GM12878 (cell line): Measurements from ENCODE around the gene FFAR2. TPM values are rescaled to one million over a fixed set of nuclear protein-coding genes. Genes with fewer than 3 reads are reported as not detected.

Experiments used
- ATF7 ChIP-seq: fragments of 450-650 bp; IDR thresholded peaks from 2 replicates; pipeline ENCODE4 v1.6.1; 2016; ENCODE audit warnings: low read depth, mild to moderate bottlenecking
- BHLHE40 ChIP-seq, 2 experiments: fragments of 450-650 bp in 1 of 2; IDR thresholded peaks; 2 replicates each; pipeline ENCODE4 v1.6.1; 2011 to 2017; ENCODE audit warnings: low read depth in 2 of 2, borderline replicate concordance in 1 of 2, improper control_type of control experiment in 1 of 2, low read length in 1 of 2, mild to moderate bottlenecking in 1 of 2
- CBFB ChIP-seq: IDR thresholded peaks from 2 replicates; pipeline ENCODE4 v1.6.1; 2016; ENCODE audit warnings: antibody characterized with exemption, low read depth
- EED ChIP-seq: sonication (generic); IDR thresholded peaks from 2 replicates; pipeline ENCODE4 v1.6.1; 2016; ENCODE audit warnings: antibody characterized with exemption, low read depth
- EP300 ChIP-seq, 2 experiments: fragments of 150-350 bp in 1 of 2; IDR thresholded peaks; 2 replicates each; pipeline ENCODE4 v1.6.1; 2011 to 2012; ENCODE audit warnings: low read depth in 2 of 2, low read length in 2 of 2, borderline replicate concordance in 1 of 2, improper control_type of control experiment in 1 of 2, inconsistent platforms in 1 of 2; ENCODE audit not compliant: control insufficient read depth in 1 of 2
- GATAD2B ChIP-seq: fragments of 450-650 bp; conservative IDR thresholded peaks from 2 replicates; pipeline ENCODE4 v1.6.1; 2017; ENCODE audit warnings: low read depth, mild to moderate bottlenecking, moderate library complexity
- IRF4 ChIP-seq: IDR thresholded peaks from 2 replicates; pipeline ENCODE4 v1.6.1; 2011; ENCODE audit warnings: low read depth, low read length
- LARP7 ChIP-seq: fragments of 450-650 bp; IDR thresholded peaks from 2 replicates; pipeline ENCODE4 v1.6.1; 2017; ENCODE audit warnings: mild to moderate bottlenecking
- MTA2 ChIP-seq: fragments of 450-650 bp; IDR thresholded peaks from 2 replicates; pipeline ENCODE4 v1.6.1; 2016; ENCODE audit warnings: low read depth, mild to moderate bottlenecking, moderate library complexity
- PAX8 ChIP-seq: fragments of 450-650 bp; IDR thresholded peaks from 2 replicates; pipeline ENCODE4 v1.6.1; 2017; ENCODE audit warnings: mild to moderate bottlenecking, moderate library complexity
- RUNX3 ChIP-seq: IDR thresholded peaks from 2 replicates; pipeline ENCODE4 v1.6.1; 2012; ENCODE audit warnings: low read length, inconsistent platforms
- SMAD1 ChIP-seq: fragments of 450-650 bp; IDR thresholded peaks from 2 replicates; pipeline ENCODE4 v1.6.1; 2018; ENCODE audit warnings: mild to moderate bottlenecking, low read depth; ENCODE audit not compliant: partially characterized antibody
- SUPT20H ChIP-seq: IDR thresholded peaks from 2 replicates; pipeline ENCODE4 v1.6.1; 2011; ENCODE audit warnings: low read depth, mild to moderate bottlenecking, low read length, moderate library complexity, borderline replicate concordance; ENCODE audit not compliant: control insufficient read depth
- polyA plus RNA-seq, 11 experiments: library from polyadenylated mRNA; depleted of rRNA in 4 of 11; unstranded in 6 of 11; stranded (reverse) in 5 of 11; fragments of >200 nt; fragmentation: Nextera tagmentation in 4 of 11; fragmentation: Illumina TruSeq in 1 of 11; extraction: Ambion mirVana in 4 of 11; extraction: Trizol in 1 of 11; gene quantifications; 1 replicate in 1 of 11; 2 replicates in 10 of 11; pipeline versions ENCODE4 v1.2.1 to v1.2.3, GENCODE V29; 2011 to 2016; ENCODE audit warnings: inconsistent platforms in 2 of 11, missing spikeins in 2 of 11, low read depth in 1 of 11
- total RNA-seq, 4 experiments: library from RNA; depleted of rRNA in 3 of 4; stranded (reverse); fragments of >200 nt in 3 of 4; fragmentation: Illumina TruSeq in 1 of 4; extraction: Trizol in 1 of 4; gene quantifications; 2 replicates each; pipeline versions ENCODE4 v1.2.1 to v1.2.3, GENCODE V29; 2013 to 2021
- TF ChIP-seq, protein P1 (sequence below): fragments of 450-650 bp; IDR thresholded peaks from 2 replicates; pipeline ENCODE4 v1.6.1; 2017; ENCODE audit warnings: mild to moderate bottlenecking
- TF ChIP-seq, protein P2 (sequence below): fragments of 150-350 bp; IDR thresholded peaks from 2 replicates; pipeline ENCODE4 v1.6.1; 2016; ENCODE audit warnings: low read depth, low read length
- TF ChIP-seq, protein P3 (sequence below): fragments of 450-650 bp; IDR thresholded peaks from 2 replicates; pipeline ENCODE4 v1.6.1; 2016; ENCODE audit warnings: mild to moderate bottlenecking
- TF ChIP-seq, protein P4 (sequence below): fragments of 150-350 bp; IDR thresholded peaks from 2 replicates; pipeline ENCODE4 v1.6.1; 2014; ENCODE audit warnings: mild to moderate bottlenecking, low read depth, low read length

Gene FFAR2
- total and polyA plus RNA-seq, 10 of the 15 experiments (the other 5 are each of a cell fraction or from before 2014, with no cell fraction given) = 0.05 to 4.0 (median 2.1) TPM

DNA sequence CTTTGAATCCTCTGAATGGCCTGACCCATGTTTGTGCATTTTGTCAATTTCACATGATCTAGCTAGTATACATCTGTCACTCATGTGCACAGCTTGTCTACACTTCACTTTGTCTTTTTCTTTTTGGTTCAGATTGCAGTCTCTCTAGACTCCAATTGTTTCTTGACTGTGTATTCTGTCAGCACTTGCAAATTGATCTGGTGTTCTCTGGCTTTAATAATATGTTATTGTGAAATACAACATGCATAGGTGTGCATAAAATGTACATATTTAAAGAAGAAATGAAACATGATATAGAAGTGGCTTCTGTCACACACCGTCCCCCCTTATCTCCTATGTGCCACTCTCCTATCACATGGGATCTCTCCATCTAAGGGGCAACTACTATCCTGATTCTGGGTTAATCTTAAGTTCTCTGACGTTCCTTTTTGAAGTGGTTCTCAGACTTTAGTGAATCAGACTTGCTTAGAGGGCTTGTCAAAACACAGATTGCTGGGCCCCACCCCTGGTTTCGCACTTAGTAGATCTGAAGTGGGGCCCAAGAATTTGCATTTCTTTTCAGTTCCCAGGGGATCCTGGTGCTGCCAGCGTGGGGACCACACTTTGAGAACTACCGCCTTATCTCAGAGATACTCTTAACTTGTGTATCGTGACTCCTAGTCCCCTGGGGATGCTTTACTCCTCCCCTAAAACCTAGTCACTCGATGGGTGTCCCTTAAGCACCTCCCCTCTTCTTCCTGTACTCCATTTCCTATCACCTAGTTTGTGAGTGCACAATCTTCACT, 36.4 kb downstream of the FFAR2 start (continued):
- TF ChIP-seq, protein P1, sequence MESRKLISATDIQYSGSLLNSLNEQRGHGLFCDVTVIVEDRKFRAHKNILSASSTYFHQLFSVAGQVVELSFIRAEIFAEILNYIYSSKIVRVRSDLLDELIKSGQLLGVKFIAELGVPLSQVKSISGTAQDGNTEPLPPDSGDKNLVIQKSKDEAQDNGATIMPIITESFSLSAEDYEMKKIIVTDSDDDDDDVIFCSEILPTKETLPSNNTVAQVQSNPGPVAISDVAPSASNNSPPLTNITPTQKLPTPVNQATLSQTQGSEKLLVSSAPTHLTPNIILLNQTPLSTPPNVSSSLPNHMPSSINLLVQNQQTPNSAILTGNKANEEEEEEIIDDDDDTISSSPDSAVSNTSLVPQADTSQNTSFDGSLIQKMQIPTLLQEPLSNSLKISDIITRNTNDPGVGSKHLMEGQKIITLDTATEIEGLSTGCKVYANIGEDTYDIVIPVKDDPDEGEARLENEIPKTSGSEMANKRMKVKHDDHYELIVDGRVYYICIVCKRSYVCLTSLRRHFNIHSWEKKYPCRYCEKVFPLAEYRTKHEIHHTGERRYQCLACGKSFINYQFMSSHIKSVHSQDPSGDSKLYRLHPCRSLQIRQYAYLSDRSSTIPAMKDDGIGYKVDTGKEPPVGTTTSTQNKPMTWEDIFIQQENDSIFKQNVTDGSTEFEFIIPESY = no peak
- TF ChIP-seq, protein P2, sequence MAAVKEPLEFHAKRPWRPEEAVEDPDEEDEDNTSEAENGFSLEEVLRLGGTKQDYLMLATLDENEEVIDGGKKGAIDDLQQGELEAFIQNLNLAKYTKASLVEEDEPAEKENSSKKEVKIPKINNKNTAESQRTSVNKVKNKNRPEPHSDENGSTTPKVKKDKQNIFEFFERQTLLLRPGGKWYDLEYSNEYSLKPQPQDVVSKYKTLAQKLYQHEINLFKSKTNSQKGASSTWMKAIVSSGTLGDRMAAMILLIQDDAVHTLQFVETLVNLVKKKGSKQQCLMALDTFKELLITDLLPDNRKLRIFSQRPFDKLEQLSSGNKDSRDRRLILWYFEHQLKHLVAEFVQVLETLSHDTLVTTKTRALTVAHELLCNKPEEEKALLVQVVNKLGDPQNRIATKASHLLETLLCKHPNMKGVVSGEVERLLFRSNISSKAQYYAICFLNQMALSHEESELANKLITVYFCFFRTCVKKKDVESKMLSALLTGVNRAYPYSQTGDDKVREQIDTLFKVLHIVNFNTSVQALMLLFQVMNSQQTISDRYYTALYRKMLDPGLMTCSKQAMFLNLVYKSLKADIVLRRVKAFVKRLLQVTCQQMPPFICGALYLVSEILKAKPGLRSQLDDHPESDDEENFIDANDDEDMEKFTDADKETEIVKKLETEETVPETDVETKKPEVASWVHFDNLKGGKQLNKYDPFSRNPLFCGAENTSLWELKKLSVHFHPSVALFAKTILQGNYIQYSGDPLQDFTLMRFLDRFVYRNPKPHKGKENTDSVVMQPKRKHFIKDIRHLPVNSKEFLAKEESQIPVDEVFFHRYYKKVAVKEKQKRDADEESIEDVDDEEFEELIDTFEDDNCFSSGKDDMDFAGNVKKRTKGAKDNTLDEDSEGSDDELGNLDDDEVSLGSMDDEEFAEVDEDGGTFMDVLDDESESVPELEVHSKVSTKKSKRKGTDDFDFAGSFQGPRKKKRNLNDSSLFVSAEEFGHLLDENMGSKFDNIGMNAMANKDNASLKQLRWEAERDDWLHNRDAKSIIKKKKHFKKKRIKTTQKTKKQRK = no peak
- peak; percentile 69 to 80; a peak in 2 of 4 replicates for TF ChIP-seq BHLHE40 (IDR thresholded peaks at IDR 0.05; ENCODE audit: borderline replicate concordance in 1 of 2, low read depth in 2 of 2, low read length in 1 of 2)
- TF ChIP-seq GATAD2B = peak; percentile 77
- peak; percentile 20 for TF ChIP-seq SMAD1
- peak; percentile 56; the same call in 1 of the 2 replicates for TF ChIP-seq LARP7
- TF ChIP-seq IRF4 = no peak
- 0 out of 2 replicates have a peak, but pooled peaks have one; percentile 46 for TF ChIP-seq CBFB
- TF ChIP-seq, protein P3, sequence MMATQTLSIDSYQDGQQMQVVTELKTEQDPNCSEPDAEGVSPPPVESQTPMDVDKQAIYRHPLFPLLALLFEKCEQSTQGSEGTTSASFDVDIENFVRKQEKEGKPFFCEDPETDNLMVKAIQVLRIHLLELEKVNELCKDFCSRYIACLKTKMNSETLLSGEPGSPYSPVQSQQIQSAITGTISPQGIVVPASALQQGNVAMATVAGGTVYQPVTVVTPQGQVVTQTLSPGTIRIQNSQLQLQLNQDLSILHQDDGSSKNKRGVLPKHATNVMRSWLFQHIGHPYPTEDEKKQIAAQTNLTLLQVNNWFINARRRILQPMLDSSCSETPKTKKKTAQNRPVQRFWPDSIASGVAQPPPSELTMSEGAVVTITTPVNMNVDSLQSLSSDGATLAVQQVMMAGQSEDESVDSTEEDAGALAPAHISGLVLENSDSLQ = peak; percentile 54; the same call in 1 of the 2 replicates
- peak; percentile 34; the same call in 1 of the 2 replicates for TF ChIP-seq MTA2
- 0 out of 2 replicates have a peak, but pooled peaks have one; percentile 41 for TF ChIP-seq EED
- TF ChIP-seq, protein P4, sequence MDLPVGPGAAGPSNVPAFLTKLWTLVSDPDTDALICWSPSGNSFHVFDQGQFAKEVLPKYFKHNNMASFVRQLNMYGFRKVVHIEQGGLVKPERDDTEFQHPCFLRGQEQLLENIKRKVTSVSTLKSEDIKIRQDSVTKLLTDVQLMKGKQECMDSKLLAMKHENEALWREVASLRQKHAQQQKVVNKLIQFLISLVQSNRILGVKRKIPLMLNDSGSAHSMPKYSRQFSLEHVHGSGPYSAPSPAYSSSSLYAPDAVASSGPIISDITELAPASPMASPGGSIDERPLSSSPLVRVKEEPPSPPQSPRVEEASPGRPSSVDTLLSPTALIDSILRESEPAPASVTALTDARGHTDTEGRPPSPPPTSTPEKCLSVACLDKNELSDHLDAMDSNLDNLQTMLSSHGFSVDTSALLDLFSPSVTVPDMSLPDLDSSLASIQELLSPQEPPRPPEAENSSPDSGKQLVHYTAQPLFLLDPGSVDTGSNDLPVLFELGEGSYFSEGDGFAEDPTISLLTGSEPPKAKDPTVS = no peak
- no peak for TF ChIP-seq PAX8
- no peak for TF ChIP-seq SUPT20H
- peak; percentile 59 for TF ChIP-seq RUNX3
- TF ChIP-seq ATF7 = peak; percentile 54
- 0 out of 4 replicates have a peak, but pooled peaks of 1 of the 2 experiments have one; percentile 33 for TF ChIP-seq EP300 (IDR thresholded peaks at IDR 0.05; ENCODE audit: borderline replicate concordance in 1 of 2, control insufficient read depth in 1 of 2, low read depth in 2 of 2, low read length in 2 of 2)
